ENCODE results near the gene VPS4A.

DNA sequence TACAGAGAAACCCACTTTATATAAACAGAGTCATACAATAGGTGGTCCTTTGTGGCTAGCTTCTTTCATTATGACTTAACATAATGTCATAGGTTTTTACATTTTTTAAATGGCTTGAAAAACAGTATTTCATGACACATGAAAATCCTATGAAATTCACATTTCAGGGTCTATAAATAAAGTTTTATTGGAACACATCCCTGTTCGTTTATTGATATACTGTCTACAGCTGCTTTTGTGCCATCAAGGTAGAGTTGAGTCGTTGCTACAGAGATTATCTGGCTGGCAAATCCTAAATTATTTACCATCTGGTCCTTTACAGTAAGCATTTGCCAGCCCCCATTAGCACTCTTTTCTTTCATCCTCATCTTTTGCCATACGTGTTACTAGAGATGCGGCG, 2.3 kb downstream of the VPS4A start:
- TF ChIP-seq, protein P1, sequence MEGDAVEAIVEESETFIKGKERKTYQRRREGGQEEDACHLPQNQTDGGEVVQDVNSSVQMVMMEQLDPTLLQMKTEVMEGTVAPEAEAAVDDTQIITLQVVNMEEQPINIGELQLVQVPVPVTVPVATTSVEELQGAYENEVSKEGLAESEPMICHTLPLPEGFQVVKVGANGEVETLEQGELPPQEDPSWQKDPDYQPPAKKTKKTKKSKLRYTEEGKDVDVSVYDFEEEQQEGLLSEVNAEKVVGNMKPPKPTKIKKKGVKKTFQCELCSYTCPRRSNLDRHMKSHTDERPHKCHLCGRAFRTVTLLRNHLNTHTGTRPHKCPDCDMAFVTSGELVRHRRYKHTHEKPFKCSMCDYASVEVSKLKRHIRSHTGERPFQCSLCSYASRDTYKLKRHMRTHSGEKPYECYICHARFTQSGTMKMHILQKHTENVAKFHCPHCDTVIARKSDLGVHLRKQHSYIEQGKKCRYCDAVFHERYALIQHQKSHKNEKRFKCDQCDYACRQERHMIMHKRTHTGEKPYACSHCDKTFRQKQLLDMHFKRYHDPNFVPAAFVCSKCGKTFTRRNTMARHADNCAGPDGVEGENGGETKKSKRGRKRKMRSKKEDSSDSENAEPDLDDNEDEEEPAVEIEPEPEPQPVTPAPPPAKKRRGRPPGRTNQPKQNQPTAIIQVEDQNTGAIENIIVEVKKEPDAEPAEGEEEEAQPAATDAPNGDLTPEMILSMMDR (IDR thresholded peaks at IDR 0.05): no peak
- TF ChIP-seq POLR2A (IDR thresholded peaks at IDR 0.05): no peak
